NOMO-1 treated with DMSO at 0.1 percent for 48 hours (cell line): ENCODE data around the gene CACNA1D.

Experiments
- DNase-seq: peaks from one replicate; lab custom pipeline; 2025; ENCODE audit not compliant: unreplicated experiment; lab: John Stamatoyannopoulos, UW

CACNA1D gene

GRCh38 chr3:53776494-53777101 is 282.2 kb downstream of the CACNA1D start:
- no peak for DNase-seq

GRCh38 chr3:53777468-53777867 is 283.1 kb downstream of the CACNA1D start:
- no peak for DNase-seq

- no peak for DNase-seq
Measured at GRCh38 chr3:53778153-53778552, 283.7 kb downstream of the CACNA1D start.

- DNase-seq = no peak
Measured at GRCh38 chr3:53780171-53780570, 285.8 kb downstream of the CACNA1D start.

GRCh38 chr3:53780806-53781205 is 286.4 kb downstream of the CACNA1D start:
- no peak for DNase-seq

GRCh38 chr3:53787016-53787415 is 292.6 kb downstream of the CACNA1D start:
- no peak for DNase-seq

- DNase-seq = no peak
Measured at GRCh38 chr3:53788038-53788437, 293.6 kb downstream of the CACNA1D start.

GRCh38 chr3:53789459-53789858 is 295.0 kb downstream of the CACNA1D start:
- no peak for DNase-seq

GRCh38 chr3:53790470-53790869 is 296.1 kb downstream of the CACNA1D start:
- no peak for DNase-seq

GRCh38 chr3:53791317-53791716 is 296.9 kb downstream of the CACNA1D start:
- DNase-seq = no peak

GRCh38 chr3:53792866-53793265 is 298.5 kb downstream of the CACNA1D start:
- no peak for DNase-seq

GRCh38 chr3:53794597-53794996 is 300.2 kb downstream of the CACNA1D start:
- DNase-seq = no peak

GRCh38 chr3:53795176-53795575 is 300.8 kb downstream of the CACNA1D start:
- DNase-seq = no peak

- DNase-seq = no peak
Measured at GRCh38 chr3:53795789-53796560, 301.6 kb downstream of the CACNA1D start.

- DNase-seq = no peak
Measured at GRCh38 chr3:53798144-53798543, 303.7 kb downstream of the CACNA1D start.

GRCh38 chr3:53799338-53799865 is 305.0 kb downstream of the CACNA1D start:
- DNase-seq = no peak

GRCh38 chr3:53800041-53800906 is 305.9 kb downstream of the CACNA1D start:
- no peak for DNase-seq

- no peak for DNase-seq
Measured at GRCh38 chr3:53801319-53801718, 306.9 kb downstream of the CACNA1D start.

- DNase-seq = no peak
Measured at GRCh38 chr3:53802256-53802880, 308.0 kb downstream of the CACNA1D start.

GRCh38 chr3:53803124-53803815 is 308.9 kb downstream of the CACNA1D start:
- no peak for DNase-seq
